Measurements from ENCODE around the gene EVX2.

The EVX2 gene

DNA sequence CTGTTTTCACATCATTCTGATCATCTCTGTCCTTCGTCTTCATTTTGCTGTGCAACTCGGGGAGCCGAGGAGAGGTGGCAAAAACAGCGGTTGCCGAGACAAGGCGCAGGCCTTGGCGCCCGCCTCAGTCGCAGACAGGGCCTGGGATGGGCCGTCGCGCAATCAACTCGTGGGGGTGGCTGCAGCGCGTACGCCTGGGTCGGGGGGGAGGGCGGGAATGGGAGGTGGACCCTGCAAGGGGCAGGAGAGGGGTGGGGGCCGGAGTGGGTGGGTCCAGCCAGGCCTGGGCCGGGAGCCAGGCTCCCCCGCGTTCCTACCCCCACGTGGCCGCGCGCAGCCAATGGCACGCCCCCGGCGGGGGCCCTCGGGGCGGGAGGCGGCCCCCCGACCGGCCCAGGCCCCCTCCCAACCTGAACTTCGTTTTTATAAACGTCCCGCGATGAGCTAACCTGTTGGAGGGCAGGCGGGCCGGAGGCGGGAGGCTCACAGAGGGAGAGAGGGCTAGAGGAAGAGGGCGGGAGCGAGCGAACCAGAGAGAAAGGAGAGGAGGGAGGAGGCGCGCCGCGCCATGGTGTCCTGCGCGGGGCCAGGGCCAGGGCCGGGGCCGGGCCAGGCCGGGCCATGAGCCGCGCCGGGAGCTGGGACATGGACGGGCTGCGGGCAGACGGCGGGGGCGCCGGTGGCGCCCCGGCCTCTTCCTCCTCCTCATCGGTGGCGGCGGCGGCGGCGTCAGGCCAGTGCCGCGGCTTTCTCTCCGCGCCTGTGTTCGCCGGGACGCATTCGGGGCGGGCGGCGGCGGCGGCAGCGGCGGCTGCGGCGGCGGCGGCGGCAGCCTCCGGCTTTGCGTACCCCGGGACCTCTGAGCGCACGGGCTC lies 8.7 kb upstream of the EVX2 start, which contains the start of gene HOXD13:
TSS of gene HOXD13 (plus strand) at position 452 of the 875 bp plus-strand sequence. CDS start at position 622, 170 bp downstream.
- ChIA-PET POLR2A (no interaction called here), CTCF (interaction anchor here (0.6 to 1.4 kb wide), 2 partner anchors 9 to 404 kb away, joined by 3 to 4 read pairs; partner anchors contain the start of gene EVX2)
- DNase-seq (ENCODE audit: extremely low spot score): no peak
- no peak for TF ChIP-seq CTCF (IDR thresholded peaks at IDR 0.05; ENCODE audit: control extremely low read depth, extremely low read depth, low read depth, missing control alignments)

DNA sequence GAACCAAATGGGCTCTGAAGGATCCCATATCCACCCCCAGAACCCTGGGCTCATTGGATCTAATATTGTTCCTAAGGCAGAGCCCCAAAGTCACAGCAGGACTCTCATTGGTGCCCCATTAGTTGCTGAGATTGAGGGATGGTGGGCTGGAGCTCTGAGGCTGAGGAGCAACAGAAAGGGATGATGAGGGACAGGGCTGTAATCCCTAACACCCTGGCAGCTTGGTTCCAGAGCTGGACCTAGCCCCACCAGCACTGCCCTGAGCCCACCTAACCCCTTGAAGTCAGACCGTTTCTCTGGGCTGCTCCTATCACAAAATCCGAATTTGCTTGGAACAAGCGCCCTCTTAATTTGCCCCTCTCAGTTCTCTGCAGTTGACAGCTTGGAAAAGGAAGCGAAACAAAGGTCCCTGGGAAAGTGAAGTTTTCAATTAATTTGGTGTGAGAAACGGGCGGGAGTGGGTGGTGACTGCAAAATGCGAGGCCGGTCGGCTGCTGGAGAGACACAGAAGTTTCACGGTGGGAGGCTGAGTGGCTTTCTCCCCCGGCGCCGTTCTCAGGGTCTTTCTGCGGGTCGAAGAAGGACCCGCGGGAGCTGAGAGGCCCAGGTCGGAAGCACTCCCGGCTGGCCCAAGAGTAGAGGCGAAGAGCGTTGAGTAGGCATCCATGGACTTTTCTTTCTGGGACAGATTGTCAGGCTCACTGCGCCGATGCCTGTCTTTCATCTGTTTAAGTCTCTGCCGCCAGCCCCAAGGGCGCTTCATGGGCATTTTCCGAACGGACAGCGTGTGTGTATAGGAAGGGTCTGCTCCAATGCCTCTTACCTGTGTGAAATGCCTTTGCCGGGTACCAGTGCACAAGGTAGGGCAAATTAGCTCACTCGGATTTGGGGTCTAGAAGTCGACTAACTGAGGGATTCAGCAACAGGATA lies 7.8 kb upstream of the EVX2 start:
- TF ChIP-seq CTCF (IDR thresholded peaks at IDR 0.05; ENCODE audit: control extremely low read depth, extremely low read depth, low read depth, missing control alignments): no peak
- DNase-seq (ENCODE audit: extremely low spot score): no peak
- POLR2A ChIA-PET: no interaction called here
- CTCF ChIA-PET: interaction anchor here (1.4 kb wide), 1 partner anchor 404 kb away, joined by 4 read pairs; no protein-coding TSS in a partner anchor

DNA sequence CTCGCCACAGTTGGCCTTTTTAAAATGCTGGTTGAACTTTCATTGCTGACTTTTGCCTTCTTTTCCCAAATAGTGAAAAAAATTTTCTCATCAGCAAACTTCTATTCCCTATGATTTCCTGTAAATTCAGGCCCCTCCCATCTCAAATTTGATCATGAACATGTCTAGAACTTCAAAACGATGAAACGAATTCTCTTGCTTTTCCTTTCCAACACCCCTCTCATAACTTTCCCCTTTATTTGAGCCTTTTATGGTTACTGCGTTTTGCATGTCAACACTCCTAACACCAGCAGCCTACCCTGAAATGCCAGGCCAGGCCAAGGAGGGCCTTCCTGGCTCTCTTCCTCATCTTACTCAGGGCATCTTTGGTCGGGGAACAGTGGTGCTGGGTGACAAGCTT lies 7.1 kb upstream of the EVX2 start:
- DNase-seq (ENCODE audit: extremely low spot score): no peak
- ChIA-PET POLR2A (no interaction called here), CTCF (interaction anchor here (1.4 kb wide), 1 partner anchor 403 kb away, joined by 4 read pairs; no protein-coding TSS in a partner anchor)
- no peak for TF ChIP-seq CTCF (IDR thresholded peaks at IDR 0.05; ENCODE audit: control extremely low read depth, extremely low read depth, low read depth, missing control alignments)

GRCh38 chr2:176089843-176090395 lies 6.2 kb upstream of the EVX2 start:
- no peak for TF ChIP-seq CTCF (IDR thresholded peaks at IDR 0.05; ENCODE audit: control extremely low read depth, extremely low read depth, low read depth, missing control alignments)
- DNase-seq (ENCODE audit: extremely low spot score): no peak
- ChIA-PET CTCF (interaction anchor here (1.3 to 2.5 kb wide), 3 partner anchors 7 to 574 kb away, joined by 3 to 32 read pairs (median 14); no protein-coding TSS in a partner anchor), POLR2A (no interaction called here)

- DNase-seq (ENCODE audit: extremely low spot score): no peak
- CTCF ChIA-PET: interaction anchor here (0.7 to 2.5 kb wide), 12 partner anchors 8 to 1390 kb away, joined by 3 to 32 read pairs (median 4); no protein-coding TSS in a partner anchor
- POLR2A ChIA-PET: no interaction called here
- TF ChIP-seq CTCF (IDR thresholded peaks at IDR 0.05; ENCODE audit: control extremely low read depth, extremely low read depth, low read depth, missing control alignments): no peak
Observed at GRCh38 chr2:176088937-176089842, 5.4 kb upstream of the EVX2 start.

All from GM10248 (cell line).